ENCODE data around the gene OR2F1.

OR2F1 gene

DNA sequence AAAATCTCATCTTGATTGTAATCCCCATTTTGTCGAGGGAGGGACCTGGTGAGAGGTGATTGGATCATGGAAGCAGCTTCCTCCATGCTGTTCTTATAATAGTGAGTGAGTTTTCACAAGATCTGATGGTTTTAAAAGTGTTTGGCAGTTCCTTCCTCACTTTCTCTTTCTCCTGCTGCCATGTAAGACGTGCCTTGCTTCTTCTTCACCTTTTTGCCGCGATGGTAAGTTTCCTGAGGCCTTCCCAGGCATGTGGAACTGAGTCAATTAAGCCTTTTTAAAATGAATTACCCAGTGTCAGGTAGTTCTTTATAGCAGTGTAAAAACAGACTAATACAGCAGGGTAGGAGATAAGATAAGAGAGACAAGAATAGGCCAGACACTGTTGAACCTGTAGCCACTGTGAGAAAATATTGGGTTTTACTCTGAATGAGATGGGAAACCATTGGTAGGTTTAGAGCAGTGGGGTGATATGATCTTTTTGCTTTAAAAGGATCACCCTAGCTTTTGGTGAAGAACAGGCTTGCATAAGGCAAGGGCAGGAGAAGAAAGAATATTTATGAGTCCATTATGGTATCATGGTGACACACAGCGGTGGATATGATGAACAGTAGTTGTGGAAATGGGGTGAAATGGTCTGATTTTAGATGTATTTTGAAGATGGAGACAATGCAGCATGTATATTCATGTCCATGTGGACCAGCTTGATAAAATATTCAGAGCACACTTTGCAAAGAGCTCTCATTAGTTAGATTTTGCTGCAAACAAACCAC, 57.0 kb downstream of the OR2F1 start:
- H2AFZ ChIP-seq (ENCODE audit: low read depth, low read length) = no peak overlapping the region

More for the DNA sequence above, 57.0 kb downstream of the OR2F1 start:
- Histone ChIP-seq H3K4me1 (ENCODE audit: insufficient read depth, low read length) (no peaks in the 10 kb centered on the region), H3K36me3 (ENCODE audit: insufficient read depth, low read length) (no peaks in the 10 kb centered on the region), H3K9me3 (ENCODE audit: insufficient read depth, low read length, severe bottlenecking) (peaks cover 6% of the 10 kb centered on the region), H3K27ac (ENCODE audit: low read length) (no peak overlapping the region), H3K9ac (ENCODE audit: low read depth, low read length) (no peak overlapping the region), H4K20me1 (ENCODE audit: insufficient read depth, low read length) (no peaks in the 10 kb centered on the region), H3K4me3 (ENCODE audit: low read depth in 1 of 2, low read length in 2 of 2) (no peak overlapping the region), H3K4me2 (ENCODE audit: insufficient read depth, low read length) (no peak overlapping the region), H3K27me3 (ENCODE audit: insufficient read depth, low read length, poor library complexity) (no peaks in the 10 kb centered on the region), H3K79me2 (ENCODE audit: insufficient read depth, low read length) (no peaks in the 10 kb centered on the region)
- TF ChIP-seq, protein P1, sequence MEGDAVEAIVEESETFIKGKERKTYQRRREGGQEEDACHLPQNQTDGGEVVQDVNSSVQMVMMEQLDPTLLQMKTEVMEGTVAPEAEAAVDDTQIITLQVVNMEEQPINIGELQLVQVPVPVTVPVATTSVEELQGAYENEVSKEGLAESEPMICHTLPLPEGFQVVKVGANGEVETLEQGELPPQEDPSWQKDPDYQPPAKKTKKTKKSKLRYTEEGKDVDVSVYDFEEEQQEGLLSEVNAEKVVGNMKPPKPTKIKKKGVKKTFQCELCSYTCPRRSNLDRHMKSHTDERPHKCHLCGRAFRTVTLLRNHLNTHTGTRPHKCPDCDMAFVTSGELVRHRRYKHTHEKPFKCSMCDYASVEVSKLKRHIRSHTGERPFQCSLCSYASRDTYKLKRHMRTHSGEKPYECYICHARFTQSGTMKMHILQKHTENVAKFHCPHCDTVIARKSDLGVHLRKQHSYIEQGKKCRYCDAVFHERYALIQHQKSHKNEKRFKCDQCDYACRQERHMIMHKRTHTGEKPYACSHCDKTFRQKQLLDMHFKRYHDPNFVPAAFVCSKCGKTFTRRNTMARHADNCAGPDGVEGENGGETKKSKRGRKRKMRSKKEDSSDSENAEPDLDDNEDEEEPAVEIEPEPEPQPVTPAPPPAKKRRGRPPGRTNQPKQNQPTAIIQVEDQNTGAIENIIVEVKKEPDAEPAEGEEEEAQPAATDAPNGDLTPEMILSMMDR (IDR thresholded peaks at IDR 0.05; ENCODE audit: borderline replicate concordance, extremely low read depth, low read length, poor library complexity, severe bottlenecking) = no peak
- no peak for TF ChIP-seq EZH2 (IDR thresholded peaks at IDR 0.05; ENCODE audit: borderline replicate concordance, low read depth, low read length, severe bottlenecking)
- DNase-seq (no peak), ATAC-seq (ENCODE audit: insufficient read depth, low read depth) (no peak)

Data from DND-41 (cell line).